ENCODE results near the gene ZNF500.
"Not testable (repeated sequence)": the region's sequence is repeated elsewhere in the genome, so short reads cannot be mapped to it uniquely, and the experiment has no call there.

The ZNF500 gene

DNA sequence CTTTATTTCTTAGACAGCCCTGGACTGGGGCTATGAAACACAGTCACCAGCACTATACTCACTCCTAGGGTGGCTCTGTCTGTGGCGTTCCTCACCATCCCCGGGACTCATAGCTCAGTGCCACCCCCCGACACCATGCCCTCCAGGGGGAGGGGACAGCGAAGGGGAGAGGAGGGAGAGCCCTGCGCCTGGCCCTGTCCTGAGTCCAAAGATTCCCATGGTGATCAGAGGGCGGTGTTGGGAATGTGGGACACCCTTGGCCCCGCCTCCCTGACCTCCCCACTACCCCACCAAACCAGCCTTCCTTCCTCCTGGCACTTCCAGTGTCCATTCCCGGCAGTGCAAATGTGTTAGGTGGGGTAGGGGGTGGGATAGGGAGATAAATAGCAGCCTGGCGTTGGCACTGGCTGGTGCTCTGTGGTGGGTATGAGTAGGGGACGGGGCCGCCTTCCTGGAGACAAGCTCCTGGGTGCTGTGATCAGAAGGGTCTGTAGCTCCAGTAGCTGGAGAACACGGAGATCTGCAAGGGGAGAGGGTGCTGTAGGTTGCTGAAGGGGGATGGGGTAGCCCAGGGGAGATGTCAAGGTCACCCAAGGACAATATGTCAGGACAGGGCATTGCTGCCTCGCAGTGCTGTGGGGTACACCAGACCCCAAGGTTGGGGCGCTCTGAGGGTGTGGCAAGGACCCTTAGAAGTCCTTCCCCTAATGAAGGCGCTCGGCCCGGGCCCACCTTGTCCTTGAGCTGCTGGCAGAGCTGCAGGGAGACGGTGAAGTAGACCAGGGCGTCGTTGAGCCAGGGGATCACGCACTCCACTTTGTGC is 30.2 kb upstream of the ZNF500 start:
- DNase-seq (ENCODE audit: low spot score): no peak

DNA sequence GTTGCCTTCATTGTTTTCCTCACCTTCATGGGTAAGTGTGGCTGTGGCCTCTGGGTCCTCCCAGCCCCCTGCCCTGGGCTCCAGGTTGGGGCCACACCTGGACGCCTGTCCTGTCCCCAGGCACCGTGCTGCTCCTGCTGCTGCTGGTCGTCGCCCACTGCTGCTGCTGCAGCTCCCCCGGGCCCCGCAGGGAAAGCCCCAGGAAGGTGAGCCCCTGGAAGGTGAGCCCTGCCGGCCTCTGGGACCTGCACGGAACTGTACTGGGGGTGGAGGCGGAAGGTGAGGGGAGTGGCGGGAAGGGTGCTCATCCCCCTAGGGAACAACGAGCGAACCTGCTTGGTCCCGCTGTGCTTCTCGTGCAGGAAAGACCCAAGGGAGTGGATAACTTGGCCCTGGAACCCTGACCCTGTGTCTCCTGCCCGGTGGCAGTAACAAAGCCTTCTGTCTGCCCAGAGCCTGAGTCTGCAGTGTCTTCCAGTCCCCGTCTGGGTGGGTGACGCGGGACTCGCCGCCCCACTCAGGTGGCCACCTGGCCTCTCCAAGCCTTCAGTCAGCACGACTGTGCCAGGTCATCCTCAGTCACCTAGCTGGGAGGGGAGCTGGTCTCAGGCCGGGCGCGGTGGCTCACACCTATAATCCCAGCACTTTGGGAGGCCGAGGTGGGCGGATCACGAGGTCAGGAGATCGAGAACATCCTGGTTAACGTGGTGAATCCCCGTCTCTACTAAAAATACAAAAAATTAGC is 29.0 kb upstream of the ZNF500 start:
- no peak for DNase-seq (ENCODE audit: low spot score)

DNA sequence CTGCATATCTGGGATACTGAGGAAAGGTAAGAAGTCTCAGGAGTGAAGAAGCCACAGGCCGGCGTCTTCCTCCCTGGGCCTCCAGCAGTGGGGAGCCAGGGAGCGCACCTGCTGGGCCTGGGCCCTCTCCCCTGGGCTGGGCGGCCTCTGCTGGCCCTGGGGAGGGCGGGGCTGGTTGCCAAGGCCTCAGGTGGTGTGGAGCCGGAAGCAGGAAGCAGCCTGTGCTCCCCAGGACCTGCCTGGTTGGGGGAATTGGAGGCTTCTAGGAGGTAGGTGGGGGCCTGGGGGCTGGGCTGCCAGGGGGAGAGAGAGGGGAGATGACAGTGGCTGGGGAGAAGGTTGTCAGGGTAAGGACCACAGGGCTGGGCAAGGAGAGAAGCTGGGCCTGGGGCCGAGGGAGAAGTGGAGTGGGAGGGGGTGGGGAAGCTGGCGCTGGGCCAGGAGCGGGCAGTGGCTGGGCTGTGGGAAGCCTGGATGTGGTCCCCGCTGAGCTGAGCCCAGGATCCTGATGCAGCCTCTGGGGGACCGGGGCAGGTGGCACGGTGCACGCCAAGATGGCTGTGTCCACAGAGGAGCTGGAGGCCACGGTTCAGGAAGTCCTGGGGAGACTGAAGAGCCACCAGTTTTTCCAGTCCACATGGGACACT is 28.3 kb upstream of the ZNF500 start, which contains the start of gene SMIM22:
SMIM22 (plus strand) TSS at position 189 of the 647 bp plus-strand sequence; CDS start at position 555, 366 bp downstream.
- no peak for DNase-seq (ENCODE audit: low spot score)

DNA sequence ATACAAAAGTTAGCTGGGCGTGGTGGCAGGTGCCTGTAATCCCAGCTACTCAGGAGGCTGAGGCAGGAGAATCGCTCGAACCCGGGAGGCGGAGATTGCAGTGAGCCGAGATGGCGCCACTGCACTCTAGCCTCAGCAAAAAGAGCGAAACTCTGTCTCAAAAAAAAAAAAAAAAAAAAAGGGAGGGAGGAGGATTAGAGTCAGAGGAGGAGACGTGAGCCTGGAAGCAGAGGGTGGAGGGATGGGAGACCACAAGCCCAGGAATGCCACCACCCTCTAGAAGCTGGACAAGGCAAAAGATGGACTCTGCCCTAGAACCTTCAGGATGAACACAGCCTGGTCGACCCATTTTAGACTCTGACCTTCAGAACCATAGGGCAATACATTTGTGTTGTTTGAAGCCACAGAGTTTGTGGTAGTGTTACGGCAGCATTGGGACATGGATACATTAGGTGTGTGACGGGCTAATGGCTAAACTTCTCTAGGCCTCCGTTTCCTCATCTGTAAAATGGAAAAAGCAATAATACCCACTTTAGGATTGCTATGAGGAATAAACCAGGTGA is 26.1 kb upstream of the ZNF500 start:
- no peak for DNase-seq (ENCODE audit: low spot score)

DNA sequence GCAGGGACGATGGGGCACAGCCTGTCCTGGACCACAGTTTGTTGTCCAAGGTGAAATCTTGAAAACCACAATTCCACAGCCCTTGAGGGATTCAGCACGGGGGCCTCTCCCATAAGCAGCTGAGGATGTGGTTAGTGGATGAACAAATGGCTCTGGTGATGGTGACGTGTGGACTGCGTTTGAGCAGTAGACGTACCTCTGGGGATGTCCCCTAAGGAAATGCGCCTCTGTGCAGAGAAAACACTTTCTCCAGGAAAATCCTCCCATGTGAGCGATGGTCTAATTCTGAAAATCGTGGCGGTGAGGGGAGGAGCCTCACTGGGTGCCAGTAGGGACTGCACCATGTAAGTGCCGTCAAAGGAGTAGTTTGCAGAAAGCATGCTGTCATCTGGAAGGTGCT is 23.9 kb upstream of the ZNF500 start:
- DNase-seq (ENCODE audit: low spot score): no peak

DNA sequence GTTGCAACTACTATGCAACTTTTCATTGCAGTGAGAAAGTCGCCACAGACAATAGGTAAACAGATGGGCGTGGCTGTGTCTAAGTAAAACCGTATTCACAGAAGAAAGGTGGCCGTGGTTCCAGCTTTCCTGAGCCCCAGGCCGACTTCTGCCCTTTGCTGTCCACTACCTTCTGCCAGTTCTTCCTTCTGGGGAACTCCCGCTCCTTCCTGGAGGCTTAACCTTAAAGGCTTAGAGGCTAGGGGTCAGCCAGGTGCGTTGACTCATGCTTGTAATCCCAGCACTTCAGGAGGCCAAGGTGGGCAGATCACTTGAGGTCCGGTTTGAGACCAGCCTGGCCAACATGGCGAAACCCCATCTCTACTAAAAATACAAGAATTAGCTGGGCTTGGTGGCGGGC is 23.3 kb upstream of the ZNF500 start:
- DNase-seq (ENCODE audit: low spot score): no peak

GRCh38 chr16:4788910-4789309 is 21.9 kb upstream of the ZNF500 start:
- DNase-seq (ENCODE audit: low spot score): no peak

- no peak for DNase-seq (ENCODE audit: low spot score)
Measured at GRCh38 chr16:4788489-4788889, 21.5 kb upstream of the ZNF500 start.

DNA sequence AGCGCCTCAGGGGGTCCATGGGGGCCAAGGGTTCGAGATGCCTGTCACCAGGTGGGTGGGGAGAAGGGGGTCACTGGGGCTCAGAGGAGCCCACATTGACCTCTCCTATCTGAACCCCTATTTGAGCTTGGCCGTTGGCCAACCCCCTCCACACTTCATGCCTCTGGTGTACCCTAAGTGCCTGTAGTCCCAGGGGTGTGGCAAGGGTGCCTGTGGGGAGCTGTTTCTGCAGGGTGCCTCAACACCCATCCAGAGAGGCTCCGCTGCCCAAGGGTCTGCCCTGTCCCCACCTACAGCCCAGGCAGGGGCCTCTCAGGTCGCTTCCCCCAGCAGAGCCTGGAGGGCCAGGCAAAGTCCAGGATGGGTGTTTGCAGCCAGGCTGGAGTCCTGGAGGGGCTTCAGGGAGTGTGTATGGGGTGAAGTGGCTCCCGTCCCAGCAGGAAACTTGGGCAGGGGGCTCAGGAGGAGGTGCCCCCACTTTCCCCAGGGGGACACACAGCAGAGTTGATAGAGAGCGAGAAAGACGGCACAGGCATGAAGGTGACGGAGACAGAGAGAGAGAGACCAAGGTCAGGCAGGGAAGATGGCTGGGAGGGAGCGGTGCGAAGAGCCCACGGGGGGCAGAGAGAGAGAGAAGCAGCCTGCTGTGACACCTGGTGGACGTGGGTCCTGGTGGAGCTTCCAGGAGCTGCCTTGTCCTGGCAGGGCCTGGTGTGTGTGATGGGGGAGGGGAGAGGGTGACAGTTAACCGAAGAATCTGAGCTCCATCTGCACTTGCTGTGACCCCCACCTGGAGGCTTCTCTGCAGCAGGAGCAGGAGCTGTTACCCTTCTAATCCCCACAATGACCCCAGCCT is 20.9 kb upstream of the ZNF500 start, which contains the start of gene SEPTIN12:
SEPTIN12 (minus strand) TSS at position 719 of the 856 bp plus-strand sequence; CDS start at position 19, 700 bp downstream.
- DNase-seq (ENCODE audit: low spot score): no peak

- DNase-seq (ENCODE audit: low spot score): no peak
Measured at GRCh38 chr16:4787068-4787467, 20.1 kb upstream of the ZNF500 start.

DNA sequence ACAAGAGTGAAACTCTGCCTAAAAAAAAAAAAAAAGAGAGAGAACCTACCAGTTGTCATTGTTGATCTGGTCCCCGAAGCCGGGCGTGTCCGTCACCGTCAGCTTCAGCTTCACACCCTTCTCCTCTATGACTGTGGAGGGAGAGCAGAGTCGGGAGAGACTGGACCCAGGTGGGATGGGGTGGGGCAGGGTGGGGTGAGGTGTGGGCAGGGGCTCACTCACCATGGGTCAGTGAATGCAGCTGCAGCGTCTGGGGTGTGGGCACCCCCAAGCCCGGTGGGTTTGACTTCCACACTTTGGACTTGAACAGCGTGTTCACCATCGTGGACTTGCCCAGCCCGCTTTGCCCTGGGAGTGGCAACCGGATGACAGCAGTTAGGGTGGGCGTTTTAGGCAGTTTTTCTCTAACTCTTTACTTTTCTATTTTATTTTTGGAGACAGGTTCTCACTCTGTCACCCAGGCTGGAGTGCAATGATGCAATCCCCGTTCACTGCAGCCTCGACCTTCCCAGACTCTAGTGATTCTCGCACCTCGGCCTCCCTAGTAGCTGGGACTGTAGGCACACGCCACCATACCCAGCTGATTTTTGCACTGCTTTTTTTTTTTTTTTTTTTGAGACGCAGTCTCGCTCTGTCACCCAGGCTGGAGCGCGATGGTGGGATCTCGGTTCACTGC is 18.9 kb upstream of the ZNF500 start:
- no peak for DNase-seq (ENCODE audit: low spot score)

DNA sequence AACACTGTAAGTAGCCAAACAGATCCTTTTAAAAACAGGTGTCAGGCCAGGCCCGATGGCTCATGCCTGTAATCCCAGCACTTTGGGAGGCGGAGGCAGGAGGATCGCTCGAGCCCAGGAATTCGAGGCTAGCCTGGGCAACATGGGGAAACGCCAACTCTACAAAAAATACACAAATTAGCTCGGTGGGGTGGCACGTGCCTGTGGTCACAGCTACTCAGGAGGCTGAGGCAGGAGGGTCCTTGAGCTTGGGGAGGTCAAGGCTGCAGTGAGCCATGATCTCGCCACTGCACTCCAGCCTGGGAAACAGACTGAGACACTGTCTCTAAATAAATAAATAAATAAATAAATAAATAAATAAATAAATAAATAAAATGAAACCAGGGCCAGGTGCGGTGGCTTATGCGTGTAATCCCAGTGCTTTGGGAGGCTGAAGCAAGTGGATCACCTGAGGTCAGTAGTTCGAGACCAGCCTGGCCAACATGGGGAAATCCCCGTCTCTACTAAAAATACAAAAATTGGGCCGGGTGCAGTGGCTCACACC is 17.6 kb upstream of the ZNF500 start:
- DNase-seq (ENCODE audit: low spot score): not testable (repeated sequence)

DNA sequence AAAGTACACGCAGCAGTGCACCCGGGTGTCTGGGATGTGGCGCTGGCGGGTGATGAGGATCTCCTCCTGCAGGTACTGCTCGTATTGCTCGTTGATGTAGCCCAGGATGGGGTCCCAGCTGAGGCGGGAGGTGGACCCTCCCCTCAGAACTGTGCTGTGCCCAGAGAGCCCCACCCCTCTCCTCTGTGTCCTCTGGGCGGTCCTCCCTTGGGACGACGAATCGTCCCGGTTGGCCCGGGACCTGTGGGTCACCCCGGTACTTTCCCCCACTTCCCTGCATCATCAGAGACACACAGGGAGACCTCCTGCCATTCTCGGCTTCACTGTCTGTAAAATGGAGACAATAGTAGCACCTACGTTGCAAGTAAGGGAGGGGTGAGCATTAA is 17.0 kb upstream of the ZNF500 start:
- DNase-seq (ENCODE audit: low spot score): no peak

- no peak for DNase-seq (ENCODE audit: low spot score)
Measured at GRCh38 chr16:4783251-4783950, 16.4 kb upstream of the ZNF500 start.

- DNase-seq (ENCODE audit: low spot score): no peak
Measured at GRCh38 chr16:4780235-4780634, 13.3 kb upstream of the ZNF500 start.

DNA sequence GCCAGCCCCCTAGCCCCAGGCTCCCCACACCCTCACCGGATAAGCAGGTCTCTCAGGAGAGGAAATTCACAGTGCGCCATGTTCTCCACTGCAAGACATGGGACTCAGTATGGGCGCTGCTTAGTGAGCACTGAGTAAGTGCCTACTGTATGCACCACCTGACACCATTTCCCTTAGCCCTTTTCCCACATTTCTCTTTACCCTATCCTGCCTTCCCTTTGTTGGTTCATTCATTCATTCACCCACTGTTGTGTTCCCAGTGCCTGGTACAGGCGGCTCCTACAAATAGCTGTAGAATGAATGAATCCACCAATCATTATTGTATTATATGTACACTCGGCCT is 11.1 kb upstream of the ZNF500 start:
- DNase-seq (ENCODE audit: low spot score): no peak

DNA sequence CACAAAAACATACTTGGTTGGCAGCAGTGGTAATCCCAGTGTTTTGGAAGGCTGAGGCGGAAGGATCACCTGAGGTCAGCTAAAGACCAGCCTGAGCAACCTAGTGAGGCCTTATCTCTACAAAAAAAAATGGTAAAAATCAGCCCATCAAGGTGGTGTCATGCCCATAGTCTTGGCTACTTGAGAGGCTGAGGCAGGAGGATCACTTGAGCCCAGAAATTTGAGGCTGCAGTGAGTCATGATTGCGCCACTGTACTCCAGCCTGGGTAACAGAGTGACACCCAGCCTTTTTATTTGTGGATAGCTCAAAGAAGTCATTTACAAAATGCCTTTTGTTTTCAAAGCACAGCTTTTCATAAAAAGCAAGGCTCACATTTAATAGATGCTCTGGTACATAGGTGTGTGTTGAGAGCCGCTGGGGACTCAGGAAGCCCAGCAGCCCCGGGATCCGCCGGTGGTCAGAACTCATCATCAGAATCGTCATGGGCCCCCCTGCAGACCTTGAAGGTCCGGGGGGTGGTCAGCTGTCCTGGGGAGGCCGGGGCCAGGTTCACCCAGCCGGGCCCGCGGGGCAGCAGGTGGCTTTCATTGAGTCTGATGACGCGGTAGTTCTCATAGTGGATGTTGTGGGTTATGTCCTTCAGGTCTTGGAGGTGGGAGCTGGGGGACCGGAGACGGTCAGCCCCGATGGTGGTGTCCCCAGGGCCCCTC is 10.5 kb upstream of the ZNF500 start:
- no peak for DNase-seq (ENCODE audit: low spot score)

GRCh38 chr16:4776141-4776705 is 9.3 kb upstream of the ZNF500 start:
- DNase-seq (ENCODE audit: low spot score): no peak

GRCh38 chr16:4775005-4775404 is 8.0 kb upstream of the ZNF500 start:
- no peak for DNase-seq (ENCODE audit: low spot score)
